HUDEP-2 (cell line): ENCODE measurements around the gene SH3D19.
A peak's percentile ranks its signal among the peaks of the same experiment; 100 is the strongest.

Source experiments
- DNase-seq, 76 experiments: peaks; one replicate each; lab custom pipeline; 2025; ENCODE audit not compliant: unreplicated experiment in 76 of 76; lab: John Stamatoyannopoulos, UW

Gene SH3D19

DNA sequence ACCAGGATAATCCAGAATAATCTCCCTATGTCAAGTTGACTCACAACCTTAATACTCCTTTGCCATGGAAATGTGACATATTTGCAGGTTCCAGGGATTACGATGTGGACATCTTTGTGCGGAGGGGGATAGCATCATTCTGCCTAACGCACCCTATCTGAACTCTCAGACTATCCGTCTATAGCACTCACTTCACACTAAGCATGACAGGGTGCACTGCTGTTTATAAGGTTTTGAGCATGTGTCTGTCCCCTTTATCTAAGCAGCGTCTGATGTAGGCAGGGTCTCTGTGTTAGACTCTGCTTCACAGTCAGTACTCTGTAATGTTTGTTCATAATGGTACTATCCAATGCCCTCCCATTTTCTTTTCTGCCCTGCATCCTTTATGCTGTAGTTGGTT lies 91.8 kb downstream of the SH3D19 start:
- DNase-seq: no peak

DNA sequence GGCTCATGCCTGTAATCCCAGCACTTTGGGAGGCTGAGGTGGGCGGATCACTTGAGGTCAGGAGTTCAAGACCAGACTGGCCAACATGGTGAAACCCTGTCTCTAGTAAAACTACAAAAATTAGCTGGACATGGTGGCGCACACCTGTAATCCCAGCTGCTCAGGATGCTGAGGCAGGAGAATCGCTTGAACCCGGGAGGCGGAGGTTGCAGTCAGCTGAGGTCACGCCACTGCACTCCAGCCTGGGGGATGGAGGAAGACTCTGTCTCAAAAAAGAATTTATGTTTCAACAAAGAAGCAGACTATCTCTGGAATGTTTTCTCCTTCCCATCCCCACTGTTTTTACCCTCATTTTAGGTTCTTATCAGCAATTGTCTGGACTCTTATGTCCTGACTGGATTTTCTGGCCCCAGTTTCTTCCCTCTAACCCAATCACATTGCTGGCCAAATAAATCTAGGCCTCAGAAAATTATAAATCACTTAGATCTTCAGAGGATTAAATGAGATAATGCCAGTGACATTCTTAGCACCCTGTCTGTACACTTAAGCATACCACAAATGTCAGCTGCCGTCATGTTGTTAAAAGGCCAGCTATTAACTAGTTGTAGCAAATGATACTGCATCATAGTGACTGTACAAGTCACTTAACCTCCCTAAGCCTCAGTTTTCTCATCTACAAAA lies 93.3 kb downstream of the SH3D19 start:
- no peak for DNase-seq

DNA sequence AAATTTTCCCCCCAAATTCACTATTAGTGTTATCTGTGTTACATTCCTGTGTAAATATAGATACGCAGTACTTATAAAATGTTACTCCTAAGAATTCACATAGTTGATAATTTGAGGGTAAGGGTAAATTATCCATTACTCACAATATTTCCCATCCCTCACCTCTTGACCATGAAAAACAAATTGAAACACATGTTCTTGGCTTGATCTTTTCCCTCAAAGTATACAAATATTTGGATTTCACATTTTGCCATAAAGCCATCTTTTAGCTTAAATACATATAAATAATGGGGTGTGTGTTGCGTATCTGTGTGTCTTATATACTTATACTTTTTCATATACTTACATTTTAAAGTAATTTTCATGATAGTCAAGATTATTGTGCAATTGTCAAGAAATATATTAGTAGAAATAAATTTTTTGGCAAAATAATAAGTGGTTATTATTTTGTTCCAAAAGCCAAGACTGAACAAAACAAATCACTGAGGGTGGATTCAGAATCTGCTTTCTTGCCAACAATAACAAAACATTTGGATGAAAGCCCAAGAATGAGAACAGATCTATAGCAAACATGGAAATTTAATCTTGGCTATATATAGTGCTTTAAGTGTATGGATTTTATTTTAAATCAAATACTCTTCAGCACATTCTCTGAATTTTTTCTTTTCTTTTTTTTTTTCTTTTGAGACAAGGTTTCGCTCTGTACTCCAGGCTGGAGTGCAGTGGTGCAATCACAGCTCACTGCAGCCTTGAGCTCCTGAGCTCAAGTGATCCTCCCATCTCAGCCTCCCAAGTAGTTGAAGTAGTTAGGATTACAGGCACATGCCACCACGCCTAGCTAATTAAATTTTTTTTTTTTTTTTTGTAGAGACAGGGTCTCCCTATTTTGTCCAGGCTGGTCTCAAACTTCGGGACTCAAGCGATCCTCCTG lies 97.0 kb downstream of the SH3D19 start:
- DNase-seq: no peak

DNA sequence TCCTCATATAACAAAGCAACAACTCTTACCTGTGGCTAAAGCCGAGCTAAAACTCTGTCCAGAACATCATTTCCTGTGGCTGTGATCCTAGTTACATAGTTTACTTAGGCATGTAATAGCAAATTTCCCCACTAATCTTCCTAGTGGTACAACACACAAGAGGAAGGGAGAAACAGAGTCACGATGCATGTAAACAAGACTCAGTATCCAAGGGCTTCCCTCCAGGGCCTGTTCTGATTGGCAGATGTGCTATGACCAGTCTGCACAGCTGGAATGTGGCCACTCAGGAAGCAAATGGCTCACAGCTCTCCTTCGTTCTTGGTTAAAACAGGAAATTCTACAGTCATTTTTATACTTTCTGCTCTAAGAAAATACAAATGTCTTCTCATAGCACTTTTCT lies 97.7 kb downstream of the SH3D19 start:
- no peak for DNase-seq

DNA sequence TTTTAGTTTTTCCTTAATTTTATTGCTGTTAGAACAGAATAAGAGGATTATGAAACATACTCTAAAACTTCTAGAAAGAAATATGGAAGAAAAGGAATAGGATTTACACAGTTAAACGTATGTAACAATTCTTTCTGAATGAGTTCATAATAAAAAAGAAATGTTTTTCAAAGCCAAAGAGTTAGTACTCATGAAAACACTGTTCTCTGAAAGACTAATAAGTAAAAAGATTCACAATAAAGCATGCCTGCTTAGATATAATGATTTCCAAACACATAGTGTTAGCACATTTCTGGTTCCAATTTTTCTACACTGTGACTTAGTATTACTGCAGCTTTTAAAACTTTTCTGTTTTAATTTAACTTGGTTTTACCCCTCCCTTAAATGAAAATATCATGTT lies 98.2 kb downstream of the SH3D19 start:
- DNase-seq: no peak

DNA sequence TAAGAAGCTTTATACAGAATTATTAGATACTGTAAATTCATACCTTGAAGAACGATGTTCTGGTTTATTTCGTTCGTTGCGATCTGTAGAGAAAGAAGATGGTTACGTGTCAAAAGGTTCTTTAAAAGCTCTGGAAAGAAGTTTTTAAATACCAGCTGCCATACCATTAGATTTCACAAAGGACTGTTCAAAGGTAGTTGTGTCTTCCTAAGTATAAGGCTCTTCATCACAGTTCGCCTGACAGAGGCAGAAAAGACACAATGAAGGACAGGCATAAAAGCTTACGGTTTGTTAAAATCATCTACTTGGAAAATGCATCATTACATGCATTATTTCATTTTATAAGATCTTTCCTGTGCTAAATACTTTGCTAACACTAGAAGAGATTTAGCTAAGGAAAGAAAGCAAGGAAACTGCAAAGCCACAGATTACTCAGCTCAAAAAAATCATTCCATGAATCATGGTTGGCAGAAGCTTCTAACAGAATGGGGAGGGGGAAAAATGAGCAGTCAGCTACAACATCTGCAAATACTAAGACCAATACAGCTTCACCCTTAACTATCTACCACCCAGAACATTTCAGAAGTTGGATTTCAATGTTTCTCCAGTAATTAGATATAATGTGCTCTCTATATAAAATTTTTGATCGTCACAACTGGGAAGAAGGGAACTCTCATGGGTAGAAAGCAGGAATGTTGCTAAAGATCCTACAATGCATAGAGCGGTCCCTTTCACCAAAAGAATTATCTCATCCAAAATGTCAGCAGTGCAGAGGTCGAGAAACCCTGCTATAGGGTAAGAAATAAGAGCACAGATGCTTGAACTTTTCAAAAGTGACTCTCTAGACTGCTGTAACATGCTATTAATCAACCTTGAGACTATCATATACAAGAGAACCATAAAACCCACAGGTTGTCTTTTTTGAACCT lies 99.1 kb downstream of the SH3D19 start:
- no peak for DNase-seq

DNA sequence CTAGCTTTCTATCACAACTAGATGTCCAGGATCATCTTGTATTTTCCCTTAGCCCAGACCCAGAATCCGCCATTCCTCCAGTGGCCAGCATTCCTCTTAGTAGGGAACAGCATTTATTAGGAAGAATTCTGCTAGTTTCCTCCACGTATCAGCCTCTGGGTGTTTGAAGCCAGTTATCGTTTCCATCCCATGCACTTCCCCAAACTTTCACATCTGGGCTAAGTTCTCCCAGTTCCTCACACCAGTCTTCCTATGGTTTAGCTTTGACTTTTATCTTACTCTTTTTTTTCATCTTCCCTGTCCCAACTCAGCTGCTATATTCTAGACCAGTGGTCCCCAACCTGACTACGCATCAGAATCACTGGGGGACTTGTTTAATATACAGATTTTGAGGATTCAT lies 101.9 kb downstream of the SH3D19 start:
- DNase-seq: no peak

DNA sequence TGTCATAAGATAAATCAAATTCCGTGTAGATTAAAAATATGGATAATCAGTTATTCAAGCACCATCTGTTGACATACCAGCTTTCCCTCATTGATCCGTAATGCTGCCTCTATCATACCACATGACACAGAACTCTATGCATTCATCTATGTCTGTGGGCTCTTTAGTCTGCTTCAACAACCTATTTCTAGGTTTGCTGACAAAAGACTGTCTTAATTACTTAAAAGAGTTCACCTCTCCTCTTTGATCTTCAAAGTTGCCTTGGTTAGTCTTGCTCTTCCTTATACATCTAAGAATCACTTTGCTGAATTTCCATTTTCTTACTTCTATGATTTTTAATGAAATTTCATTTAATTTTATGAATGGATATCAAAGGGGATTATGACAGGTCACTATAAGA lies 105.5 kb downstream of the SH3D19 start:
- DNase-seq: no peak

DNA sequence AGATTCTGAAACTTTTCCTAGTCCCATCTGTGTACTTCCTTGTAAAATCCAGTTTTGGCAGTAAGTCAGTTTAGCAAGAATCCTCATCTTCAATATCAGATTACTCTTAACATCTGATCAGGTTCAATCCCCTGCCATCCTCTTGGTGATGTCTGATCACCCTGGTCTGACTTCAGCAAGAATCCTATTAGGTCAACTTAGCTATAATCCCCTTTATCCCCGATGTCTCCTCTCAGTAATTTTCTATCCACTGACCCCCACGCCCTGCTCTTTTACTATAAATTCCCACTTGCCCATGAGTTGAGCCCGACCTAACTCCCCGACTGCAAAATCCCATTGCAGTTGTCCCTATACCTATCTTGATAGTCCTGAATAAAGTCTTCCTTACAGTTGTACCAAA lies 106.3 kb downstream of the SH3D19 start:
- DNase-seq: no peak

DNA sequence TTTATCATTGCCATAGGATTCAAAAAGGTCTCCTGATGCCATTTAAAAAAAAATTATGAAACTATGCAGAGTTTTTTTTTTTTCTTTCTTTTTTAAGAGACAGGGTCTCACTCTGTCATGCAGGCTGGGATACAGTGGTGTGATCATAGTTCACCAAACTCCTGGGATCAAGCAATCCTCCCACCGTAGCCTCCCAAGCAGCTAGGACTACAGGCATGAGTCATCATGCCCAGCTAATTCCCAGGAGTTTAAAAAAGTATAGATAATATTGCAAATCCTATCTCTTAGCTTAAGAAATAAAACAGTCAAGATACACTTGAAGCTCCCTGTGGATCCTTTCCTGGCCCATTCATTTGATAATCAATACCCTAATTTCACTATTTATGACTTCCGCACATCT lies 107.1 kb downstream of the SH3D19 start:
- no peak for DNase-seq

DNA sequence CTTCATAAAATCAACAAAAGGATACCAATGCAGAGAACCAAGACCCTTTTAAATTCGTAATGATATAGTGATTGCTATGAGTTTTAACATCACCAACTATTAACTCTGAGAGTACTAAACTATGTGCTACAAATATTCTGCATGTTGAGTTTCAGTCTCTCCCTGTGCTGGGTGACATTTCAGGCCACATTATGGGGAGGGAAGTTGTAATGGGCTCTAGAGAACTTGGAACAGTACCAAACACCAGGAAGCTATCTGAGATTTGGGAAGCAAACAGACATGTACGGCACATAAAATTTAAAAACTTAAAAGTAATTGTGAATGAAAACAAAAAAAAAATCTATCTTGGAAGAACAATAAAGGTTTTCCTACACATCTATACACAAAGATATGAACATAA lies 108.1 kb downstream of the SH3D19 start:
- DNase-seq: no peak

DNA sequence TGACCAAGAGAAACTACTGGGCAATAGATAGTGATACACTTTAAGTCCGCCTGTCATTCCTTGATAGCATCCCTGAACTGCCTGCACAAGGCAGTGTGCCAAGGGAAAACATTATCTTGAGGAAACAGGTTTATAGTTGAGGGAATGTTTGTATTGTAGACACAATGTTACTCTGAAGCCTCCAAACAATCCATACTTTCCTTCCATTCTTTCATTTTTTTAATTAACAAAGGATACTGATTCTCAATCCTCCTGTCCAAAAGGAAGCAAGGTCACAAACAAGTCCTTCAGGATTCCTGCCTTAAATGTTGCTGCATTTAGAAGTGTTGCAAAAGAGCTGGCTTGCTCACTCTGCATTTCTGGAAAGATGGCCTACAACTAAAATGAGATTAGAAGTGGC lies 110.1 kb downstream of the SH3D19 start:
- DNase-seq: peak in 4 of 76 experiments; percentile 1 to 16 (median 8)

DNA sequence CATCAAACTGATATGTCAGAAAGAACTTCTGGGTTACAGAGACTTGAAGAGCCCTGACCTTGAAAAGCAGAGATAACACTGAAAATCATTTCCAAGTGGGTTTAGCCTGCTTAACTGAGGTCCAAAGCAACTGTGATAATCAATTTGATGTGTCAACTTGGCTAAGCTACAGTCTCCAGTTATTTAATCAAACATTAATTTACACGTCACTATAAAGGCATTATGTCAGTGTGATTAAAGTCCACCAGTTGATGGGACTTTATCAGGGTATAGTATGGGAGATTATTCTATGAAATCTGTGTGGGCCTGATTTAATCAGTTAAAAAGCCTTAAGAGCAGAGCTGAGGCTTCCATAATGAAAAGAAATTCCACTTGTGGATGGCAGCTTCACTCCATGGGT lies 117.5 kb downstream of the SH3D19 start:
- no peak for DNase-seq

DNA sequence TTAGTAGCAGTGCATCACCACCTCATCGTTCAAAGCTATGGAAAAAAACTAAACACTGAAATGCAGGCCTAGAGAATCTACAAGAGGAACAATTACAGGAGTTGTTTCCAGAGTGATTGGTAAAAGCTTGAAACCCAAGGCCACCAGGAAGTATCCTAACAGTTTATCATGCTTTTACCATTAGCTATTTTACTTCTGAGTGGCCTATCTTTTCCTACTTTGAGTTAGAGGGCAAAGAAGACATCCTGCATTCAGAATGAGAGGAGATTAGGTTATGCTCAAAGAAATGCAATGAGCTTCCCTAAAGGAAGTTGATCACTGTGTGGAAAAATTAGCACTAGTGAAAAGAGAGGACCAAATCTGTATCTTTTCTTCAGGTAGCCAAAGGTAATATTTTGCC lies 118.2 kb downstream of the SH3D19 start:
- no peak for DNase-seq

DNA sequence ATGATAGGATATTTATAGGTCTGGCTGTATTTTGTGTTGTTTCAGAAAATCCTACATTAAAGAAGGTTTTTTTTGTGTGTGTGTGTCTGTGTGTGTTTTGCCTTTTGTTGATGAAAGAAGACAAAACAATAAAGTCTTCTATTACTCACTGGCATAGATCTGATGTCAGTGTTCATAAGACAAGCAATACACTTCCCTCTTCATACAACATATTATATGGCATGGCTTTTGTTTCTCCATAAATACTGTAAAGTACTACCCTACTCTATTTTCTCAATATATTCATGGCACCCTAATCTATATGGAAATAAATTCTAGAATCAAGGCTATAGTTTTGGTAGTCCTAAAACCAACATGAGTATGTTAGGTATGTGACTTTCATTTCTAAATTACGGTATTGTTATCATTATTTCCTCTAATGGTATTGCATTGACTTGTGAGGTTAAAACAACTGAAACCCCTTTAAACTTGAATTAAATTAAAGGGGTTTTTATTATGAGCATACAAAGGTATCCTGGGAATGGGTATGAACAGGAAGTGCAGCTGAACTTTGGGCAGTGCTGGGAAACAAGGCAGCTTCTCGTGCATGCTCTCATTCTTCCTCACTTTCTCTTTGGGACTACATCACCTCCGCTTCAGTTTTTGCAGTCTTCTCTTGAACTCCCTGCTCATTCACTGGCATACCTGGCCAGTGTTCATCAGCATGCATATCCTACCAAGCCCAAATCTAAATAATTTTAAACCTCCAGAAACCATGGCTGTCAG lies 119.0 kb downstream of the SH3D19 start:
- DNase-seq: no peak

DNA sequence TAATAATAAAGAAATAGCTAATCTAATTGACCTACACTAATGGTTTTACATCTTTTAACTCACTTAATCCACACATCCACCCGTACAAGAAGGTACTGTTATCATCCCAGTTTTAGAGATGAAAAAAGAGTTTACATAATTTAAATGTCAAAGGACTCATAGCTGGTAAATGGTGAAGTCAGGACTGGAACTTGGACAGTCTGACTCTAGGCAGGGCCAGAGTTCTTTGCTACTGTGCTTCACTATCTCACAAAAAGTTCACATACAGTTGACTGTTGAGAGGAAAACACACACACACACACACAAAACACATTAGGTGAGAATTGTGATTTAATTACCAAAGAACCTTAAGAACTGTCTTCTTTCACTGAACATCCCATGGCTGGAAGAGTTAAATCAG lies 119.7 kb downstream of the SH3D19 start:
- no peak for DNase-seq

DNA sequence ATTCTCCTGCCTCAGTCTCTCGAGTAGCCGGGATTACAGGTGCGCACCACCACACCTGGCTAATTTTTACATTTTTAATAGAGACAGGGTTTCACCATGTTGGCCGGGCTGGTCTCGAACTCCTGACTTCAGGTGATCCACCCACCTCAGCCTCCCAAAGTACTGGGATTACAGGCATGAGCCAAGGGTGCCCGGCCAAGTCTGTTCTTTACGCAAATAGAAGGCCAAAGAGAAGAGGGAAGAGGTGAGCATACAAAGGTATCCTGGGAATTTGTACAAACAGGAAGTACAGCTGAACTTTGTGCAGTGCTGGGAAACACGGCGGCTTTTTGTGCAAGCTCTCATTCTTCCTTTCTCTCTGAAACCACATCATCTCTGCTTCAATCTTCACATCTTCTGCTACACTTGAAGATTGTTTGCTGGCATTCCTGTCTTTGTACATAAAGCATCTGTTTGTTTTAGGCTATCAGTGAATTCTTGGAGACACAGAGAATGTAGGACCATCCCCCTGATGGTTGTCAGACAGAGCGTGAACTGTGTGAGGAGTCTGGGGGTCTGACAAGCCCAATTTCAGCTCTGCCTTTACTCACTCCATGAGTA lies 120.4 kb downstream of the SH3D19 start:
- no peak for DNase-seq

DNA sequence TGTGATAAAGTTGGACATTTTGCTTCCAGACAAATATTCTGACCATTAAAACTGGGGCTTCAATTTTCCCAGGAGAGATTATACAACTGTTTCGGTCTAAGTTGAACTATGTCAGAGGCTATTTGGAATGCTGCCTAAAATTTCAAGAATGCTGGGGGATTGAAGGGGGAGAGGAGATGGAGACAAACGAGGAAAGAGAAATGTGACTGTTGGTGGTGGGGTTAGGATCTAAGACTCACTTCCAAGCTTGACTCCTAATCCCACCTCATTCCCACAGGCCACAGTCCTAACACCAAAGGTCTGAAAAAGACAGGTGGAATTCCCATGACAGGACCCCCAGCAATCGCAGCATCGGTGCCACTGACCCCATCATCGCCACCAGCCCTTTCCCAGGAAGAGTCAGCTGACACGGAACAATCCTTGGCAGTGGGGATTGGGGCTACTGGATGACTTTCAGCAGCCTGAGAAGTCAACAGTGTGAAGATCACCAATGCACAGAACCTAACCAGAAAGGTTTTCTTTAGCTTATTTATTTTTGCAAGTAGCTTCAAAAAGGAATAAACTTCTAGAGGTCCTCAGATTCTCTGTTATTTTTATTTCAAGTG lies 122.5 kb downstream of the SH3D19 start:
- no peak for DNase-seq

DNA sequence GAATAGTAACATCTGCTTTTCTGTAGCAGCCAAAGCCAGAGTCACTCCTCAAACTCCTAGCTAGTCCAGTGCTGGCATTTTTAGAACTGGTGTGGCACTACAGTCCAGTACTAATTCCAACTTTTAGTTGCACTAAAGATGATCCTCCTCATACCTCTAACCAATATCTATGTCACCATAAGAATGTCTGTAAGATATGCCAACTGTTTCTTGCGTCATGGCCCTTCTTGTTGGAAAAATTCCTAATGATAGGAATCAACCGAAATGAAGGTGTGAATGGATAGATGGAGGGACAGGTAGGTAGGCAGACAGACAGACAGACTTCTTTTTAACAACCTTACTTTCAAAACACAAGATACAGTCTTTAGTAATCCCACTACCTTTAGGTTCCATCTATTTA lies 123.0 kb downstream of the SH3D19 start:
- no peak for DNase-seq
